Liver (tissue), 9 donors: ENCODE measurements around the gene WASF2. TPM values are rescaled to one million over a fixed set of nuclear protein-coding genes. Genes with fewer than 3 reads are reported as not detected.

Experiments used
- DNase-seq: peaks from one replicate; pipeline ENCODE4 v3.0.0-alpha.2; 2017; ENCODE audit warnings: low spot score
- H3K27ac ChIP-seq, 2 donors: one replicate each; pipeline ENCODE4 v1.7.0; 2013; ENCODE audit warnings: inconsistent platforms in 2 of 2, low read length in 2 of 2, control low read depth in 1 of 2, low read depth in 1 of 2, mild to moderate bottlenecking in 1 of 2
- H3K27me3 ChIP-seq, 4 donors: one replicate each; pipeline versions ENCODE4 v1.6.1 to v1.7.0; 2013; ENCODE audit warnings: low read length in 3 of 4, inconsistent platforms in 1 of 4, mild to moderate bottlenecking in 1 of 4, moderate library complexity in 1 of 4; ENCODE audit not compliant: control insufficient read depth in 4 of 4, insufficient read depth in 4 of 4
- H3K36me3 ChIP-seq, 4 donors: one replicate each; pipeline versions ENCODE4 v1.6.1 to v1.7.0; 2013; ENCODE audit warnings: low read length in 3 of 4, mild to moderate bottlenecking in 3 of 4, low read depth in 1 of 4, moderate library complexity in 1 of 4; ENCODE audit not compliant: control insufficient read depth in 4 of 4, insufficient read depth in 3 of 4
- H3K4me1 ChIP-seq, 4 donors: one replicate each; pipeline versions ENCODE4 v1.6.1 to v1.7.0; 2013; ENCODE audit warnings: low read length in 3 of 4, mild to moderate bottlenecking in 3 of 4, moderate library complexity in 1 of 4; ENCODE audit not compliant: control insufficient read depth in 4 of 4, insufficient read depth in 4 of 4
- H3K4me3 ChIP-seq, 3 donors: one replicate each; pipeline versions ENCODE4 v1.6.1 to v1.7.0; 2013; ENCODE audit warnings: low read length in 3 of 3, control low read depth in 1 of 3, low read depth in 1 of 3, mild to moderate bottlenecking in 1 of 3
- H3K9ac ChIP-seq, 2 donors: one replicate each; pipeline ENCODE4 v1.7.0; 2013; ENCODE audit warnings: low read length in 2 of 2, mild to moderate bottlenecking in 2 of 2, moderate library complexity in 2 of 2, control low read depth in 1 of 2, low read depth in 1 of 2
- H3K9me3 ChIP-seq, 4 donors: one replicate each; pipeline versions ENCODE4 v1.6.1 to v1.7.0; 2013; ENCODE audit warnings: low read length in 3 of 4; ENCODE audit not compliant: control insufficient read depth in 4 of 4
- ATF3 ChIP-seq: IDR thresholded peaks from 2 replicates; pipeline ENCODE4 v1.6.1; 2016; ENCODE audit warnings: antibody characterized with exemption
- CTCF ChIP-seq: fragments of 150-350 bp; IDR thresholded peaks from 2 replicates; pipeline ENCODE4 v1.5.1; 2017; ENCODE audit warnings: improper control_type of control experiment, low read depth, low read length; ENCODE audit not compliant: missing input control
- EGR1 ChIP-seq, 2 donors: IDR thresholded peaks; 2 replicates each; pipeline ENCODE4 v1.6.1; 2016 to 2018; ENCODE audit warnings: antibody characterized with exemption in 2 of 2, low read depth in 2 of 2
- FOXA1 ChIP-seq: IDR thresholded peaks from 2 replicates; pipeline ENCODE4 v1.6.1; 2016; ENCODE audit warnings: antibody characterized with exemption
- FOXA2 ChIP-seq: IDR thresholded peaks from 2 replicates; pipeline ENCODE4 v1.6.1; 2016; ENCODE audit warnings: antibody characterized with exemption
- GABPA ChIP-seq, 2 donors: IDR thresholded peaks in 1 of 2; conservative IDR thresholded peaks in 1 of 2; 2 replicates each; pipeline ENCODE4 v1.6.1; 2016; ENCODE audit warnings: antibody characterized with exemption in 2 of 2, mild to moderate bottlenecking in 1 of 2, moderate library complexity in 1 of 2
- HNF4A ChIP-seq, 2 donors: conservative IDR thresholded peaks; 2 replicates each; pipeline ENCODE4 v1.6.1; 2016; ENCODE audit warnings: antibody characterized with exemption in 2 of 2, mild to moderate bottlenecking in 2 of 2
- HNF4G ChIP-seq: IDR thresholded peaks from 2 replicates; pipeline ENCODE4 v1.6.1; 2016; ENCODE audit warnings: antibody characterized with exemption
- JUND ChIP-seq, 2 donors: IDR thresholded peaks; 2 replicates each; pipeline ENCODE4 v1.6.1; 2016; ENCODE audit warnings: antibody characterized with exemption in 2 of 2
- MAX ChIP-seq: IDR thresholded peaks from 2 replicates; pipeline ENCODE4 v1.6.1; 2016; ENCODE audit warnings: antibody characterized with exemption
- NR2F2 ChIP-seq: IDR thresholded peaks from 2 replicates; pipeline ENCODE4 v1.6.1; 2016; ENCODE audit warnings: antibody characterized with exemption
- RAD21 ChIP-seq, 2 donors: IDR thresholded peaks; 2 replicates each; pipeline ENCODE4 v1.6.1; 2016; ENCODE audit warnings: antibody characterized with exemption in 2 of 2, mild to moderate bottlenecking in 2 of 2
- REST ChIP-seq: IDR thresholded peaks from 2 replicates; pipeline ENCODE4 v1.6.1; 2016; ENCODE audit warnings: antibody characterized with exemption, mild to moderate bottlenecking
- RXRA ChIP-seq, 2 donors: IDR thresholded peaks; 2 replicates each; pipeline ENCODE4 v1.6.1; 2017 to 2018; ENCODE audit warnings: antibody characterized with exemption in 2 of 2, mild to moderate bottlenecking in 1 of 2
- SP1 ChIP-seq: IDR thresholded peaks from 2 replicates; pipeline ENCODE4 v1.6.1; 2018; ENCODE audit warnings: antibody characterized with exemption, mild to moderate bottlenecking
- YY1 ChIP-seq: IDR thresholded peaks from 2 replicates; pipeline ENCODE4 v1.6.1; 2016; ENCODE audit warnings: antibody characterized with exemption, mild to moderate bottlenecking
- ZBTB33 ChIP-seq: IDR thresholded peaks from 2 replicates; pipeline ENCODE4 v1.6.1; 2016; ENCODE audit warnings: antibody characterized with exemption
- WGBS: extraction: QIAGEN DNeasy Blood & Tissue Kit; methylation state at CpG from one replicate; pipeline ENCODE4 v1.1.7; 2013; 5-methylcytosine and 5-hydroxymethylcytosine counted together
- polyA plus RNA-seq, 2 donors: library from polyadenylated mRNA; stranded (reverse) in 1 of 2; unstranded in 1 of 2; fragments of 200-250 nt in 1 of 2; fragments of >200 nt in 1 of 2; fragmentation: Nextera tagmentation in 1 of 2; extraction: Ambion mirVana in 1 of 2; gene quantifications; one replicate each; pipeline versions ENCODE4 v1.2.1 to v1.2.3, GENCODE V29; 2013 to 2015
- total RNA-seq, 2 donors: library from RNA; depleted of rRNA; stranded (reverse); fragments of >200 nt; gene quantifications; one replicate each; pipeline ENCODE4 v1.2.3, GENCODE V29; 2014
- donor health status: healthy.
- donor health status: healthy.
- donor health status: healthy.
- donor health status: healthy.
- donor health status: healthy.

The WASF2 gene
- total and polyA plus RNA-seq, 4 donors, result 11.6 to 37.7 (median 18.7) TPM

- Histone ChIP-seq H3K9ac (no peak overlapping the region), H3K36me3 (no peaks in the 10 kb centered on the region), H3K9me3 (no peaks in the 10 kb centered on the region), H3K4me3 (no peak overlapping the region), H3K27ac (no peak overlapping the region), H3K27me3 (no peaks in the 10 kb centered on the region), H3K4me1 (peaks cover 0 to 2% (median 0%) of the 10 kb centered on the region in 4 donors)
- TF ChIP-seq SP1, result no peak
- TF ChIP-seq YY1, result no peak
- no peak for TF ChIP-seq HNF4A (conservative IDR thresholded peaks at IDR 0.05)
- no peak for TF ChIP-seq MAX
- TF ChIP-seq HNF4G, result no peak
- no peak for TF ChIP-seq RXRA (IDR thresholded peaks at IDR 0.05)
- TF ChIP-seq FOXA2, result no peak
- TF ChIP-seq JUND (IDR thresholded peaks at IDR 0.05), result no peak
- no peak for TF ChIP-seq NR2F2
- no peak for TF ChIP-seq ZBTB33
- TF ChIP-seq CTCF, result no peak
- no peak for TF ChIP-seq EGR1 (IDR thresholded peaks at IDR 0.05; ENCODE audit: low read depth in 2 of 2)
- no peak for TF ChIP-seq REST
- no peak for TF ChIP-seq FOXA1
- TF ChIP-seq ATF3, result no peak
- TF ChIP-seq GABPA (IDR thresholded peaks at IDR 0.05 in 1 of 2, conservative IDR thresholded peaks at IDR 0.05 in 1 of 2), result no peak
- no peak for TF ChIP-seq RAD21 (IDR thresholded peaks at IDR 0.05)
- WGBS, result 71% methylated on average over 7 of the region's 7 CpGs
- DNase-seq, result no peak
Observed at GRCh38 chr1:27513958-27514357, 24.0 kb upstream of the WASF2 start.

GRCh38 chr1:27513528-27513927 is 23.6 kb upstream of the WASF2 start:
- no peak overlapping the region for H3K4me3 ChIP-seq
- 66% methylated on average over 5 of the region's 5 CpGs for WGBS
- no peaks in the 10 kb centered on the region for H3K36me3 ChIP-seq
- DNase-seq, result no peak
- no peak for TF ChIP-seq SP1
- TF ChIP-seq NR2F2, result no peak
- TF ChIP-seq FOXA1, result no peak
- no peak for TF ChIP-seq JUND (IDR thresholded peaks at IDR 0.05)
- TF ChIP-seq YY1, result no peak
- H3K9ac ChIP-seq, result no peak overlapping the region
- H3K4me1 ChIP-seq, result peaks cover 0 to 2% (median 0%) of the 10 kb centered on the region in 4 donors
- H3K27me3 ChIP-seq, result no peaks in the 10 kb centered on the region
- no peak overlapping the region for H3K27ac ChIP-seq
- no peaks in the 10 kb centered on the region for H3K9me3 ChIP-seq
